ENCODE measurements around the gene CD300A. TPM values are rescaled to one million over a fixed set of nuclear protein-coding genes. Genes with fewer than 3 reads are reported as not detected.

The CD300A gene
- total RNA-seq, 4 donors from 2014 or later = 5.5 to 13.0 (median 8.7) TPM

DNA sequence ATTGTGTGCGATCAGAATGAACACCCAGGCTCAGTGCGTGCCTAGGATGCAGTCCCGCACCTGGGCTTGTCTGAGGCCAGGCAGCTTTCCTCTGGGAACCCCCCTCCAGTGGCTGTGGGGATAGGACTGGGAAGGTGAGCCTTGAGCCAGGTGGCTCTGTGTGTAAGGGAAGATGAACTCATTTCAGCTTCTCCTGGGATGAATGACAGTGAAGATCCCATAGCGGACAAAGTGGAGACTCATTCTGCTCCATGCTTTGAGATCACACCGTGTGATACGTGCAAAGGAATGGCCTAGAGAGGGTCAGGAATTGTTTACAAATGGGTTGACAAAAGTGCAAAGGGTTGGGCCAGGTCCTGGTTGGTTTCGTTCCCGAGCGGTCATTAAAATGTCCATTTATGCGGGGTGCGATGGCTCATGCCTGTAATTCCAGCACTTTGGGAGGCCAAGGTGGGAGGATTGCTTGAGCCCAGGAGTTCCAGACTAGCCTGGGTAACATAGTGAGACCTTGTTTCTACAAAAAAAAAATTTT, 18.7 kb upstream of the CD300A start:
- DNase-seq (ENCODE audit: low spot score in 2 of 2) = no peak
- TF ChIP-seq POLR2A (IDR thresholded peaks at IDR 0.05) = no peak
- TF ChIP-seq, protein P1, sequence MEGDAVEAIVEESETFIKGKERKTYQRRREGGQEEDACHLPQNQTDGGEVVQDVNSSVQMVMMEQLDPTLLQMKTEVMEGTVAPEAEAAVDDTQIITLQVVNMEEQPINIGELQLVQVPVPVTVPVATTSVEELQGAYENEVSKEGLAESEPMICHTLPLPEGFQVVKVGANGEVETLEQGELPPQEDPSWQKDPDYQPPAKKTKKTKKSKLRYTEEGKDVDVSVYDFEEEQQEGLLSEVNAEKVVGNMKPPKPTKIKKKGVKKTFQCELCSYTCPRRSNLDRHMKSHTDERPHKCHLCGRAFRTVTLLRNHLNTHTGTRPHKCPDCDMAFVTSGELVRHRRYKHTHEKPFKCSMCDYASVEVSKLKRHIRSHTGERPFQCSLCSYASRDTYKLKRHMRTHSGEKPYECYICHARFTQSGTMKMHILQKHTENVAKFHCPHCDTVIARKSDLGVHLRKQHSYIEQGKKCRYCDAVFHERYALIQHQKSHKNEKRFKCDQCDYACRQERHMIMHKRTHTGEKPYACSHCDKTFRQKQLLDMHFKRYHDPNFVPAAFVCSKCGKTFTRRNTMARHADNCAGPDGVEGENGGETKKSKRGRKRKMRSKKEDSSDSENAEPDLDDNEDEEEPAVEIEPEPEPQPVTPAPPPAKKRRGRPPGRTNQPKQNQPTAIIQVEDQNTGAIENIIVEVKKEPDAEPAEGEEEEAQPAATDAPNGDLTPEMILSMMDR (IDR thresholded peaks at IDR 0.05) = no peak
- intact Hi-C loops (cut with DNase I; ENCODE audit: low total_unique reads) = no loop called here
- H3K4me3 ChIP-seq (ENCODE audit: low read depth, poor library complexity, severe bottlenecking) = no peak overlapping the region
- 92% methylated on average over 11 of the region's 11 CpGs for WGBS, 2 donors

DNA sequence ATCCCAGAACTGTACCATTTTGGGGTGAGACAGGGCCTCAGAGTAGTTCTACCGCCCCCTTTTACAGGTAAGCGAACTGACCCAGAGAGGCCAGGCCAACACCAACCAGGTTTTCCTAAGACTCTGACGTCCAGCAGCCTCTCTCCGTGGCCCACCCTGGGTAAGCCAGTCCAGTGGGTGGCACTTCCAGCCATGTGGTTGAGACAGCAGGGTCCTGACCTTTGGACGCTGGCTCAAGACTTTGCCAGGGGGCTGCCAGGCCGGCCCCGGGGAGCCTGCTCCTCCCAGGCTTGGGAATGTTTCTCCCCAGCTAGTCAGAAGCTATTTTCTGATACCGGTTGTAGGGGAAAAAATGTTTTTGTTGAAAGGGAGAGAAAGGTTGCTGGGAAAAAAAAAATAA, 17.7 kb upstream of the CD300A start:
- TF ChIP-seq POLR2A (IDR thresholded peaks at IDR 0.05) = no peak
- TF ChIP-seq, protein P1 (IDR thresholded peaks at IDR 0.05) = no peak
- WGBS, 2 donors = 77 to 86% methylated on average over 8 of the region's 8 CpGs
- DNase-seq (ENCODE audit: low spot score in 2 of 2) = no peak
- no peak overlapping the region for H3K4me3 ChIP-seq (ENCODE audit: low read depth, poor library complexity, severe bottlenecking)
- intact Hi-C loops (cut with DNase I; ENCODE audit: low total_unique reads) = no loop called here

DNA sequence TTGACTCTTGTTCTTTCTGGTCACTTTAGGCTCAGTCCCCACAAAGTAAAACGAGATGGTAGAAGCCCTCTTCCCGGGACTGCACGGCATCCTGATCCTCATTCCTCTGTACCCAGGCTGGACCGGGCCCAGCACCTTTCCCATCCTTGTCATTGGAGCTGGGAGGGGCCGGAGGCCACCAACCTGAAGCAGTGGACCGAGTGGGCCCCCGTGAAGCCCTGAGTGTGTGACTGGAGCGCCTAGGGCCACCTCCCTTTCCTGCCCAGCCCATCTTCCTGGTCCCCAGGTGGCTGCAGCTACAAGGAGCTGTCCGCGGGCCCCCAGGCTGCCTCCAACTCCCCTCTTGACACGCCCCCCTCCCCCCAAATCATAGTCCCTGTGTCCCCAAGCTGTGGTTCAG, 17.1 kb upstream of the CD300A start:
- WGBS, 2 donors = 84 to 88% methylated on average over 10 to 11 of the region's 11 CpGs
- TF ChIP-seq POLR2A (IDR thresholded peaks at IDR 0.05) = no peak
- TF ChIP-seq, protein P1 (IDR thresholded peaks at IDR 0.05) = no peak
- H3K4me3 ChIP-seq (ENCODE audit: low read depth, poor library complexity, severe bottlenecking) = no peak overlapping the region
- DNase-seq (ENCODE audit: low spot score in 2 of 2) = no peak
- intact Hi-C loops (cut with DNase I; ENCODE audit: low total_unique reads) = no loop called here

DNA sequence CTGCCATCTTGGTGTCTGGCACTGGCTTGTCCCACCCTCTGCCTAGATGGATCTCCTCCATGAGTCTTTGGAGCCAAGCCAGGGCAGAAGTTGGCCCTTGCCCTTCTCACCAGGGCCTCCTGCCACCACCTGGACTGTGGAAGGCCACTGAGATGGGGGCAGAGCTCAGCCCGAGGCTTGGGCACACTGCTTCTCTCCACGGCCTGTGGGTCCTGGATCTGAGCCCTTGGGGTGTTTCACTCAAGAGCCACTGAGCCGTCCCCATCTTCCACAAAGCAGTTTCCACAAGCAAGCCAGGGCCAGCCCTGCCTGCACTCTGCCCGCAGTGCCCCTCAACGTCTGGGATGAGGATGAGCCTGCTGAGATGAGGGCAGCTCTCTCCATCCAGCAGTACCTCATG, 16.7 kb upstream of the CD300A start:
- DNase-seq (ENCODE audit: low spot score in 2 of 2) = no peak
- no peak overlapping the region for H3K4me3 ChIP-seq (ENCODE audit: low read depth, poor library complexity, severe bottlenecking)
- intact Hi-C loops (cut with DNase I; ENCODE audit: low total_unique reads) = no loop called here
- 83 to 90% methylated on average over 5 of the region's 5 CpGs for WGBS, 2 donors
- TF ChIP-seq POLR2A (IDR thresholded peaks at IDR 0.05) = no peak
- TF ChIP-seq, protein P1 (IDR thresholded peaks at IDR 0.05) = no peak

DNA sequence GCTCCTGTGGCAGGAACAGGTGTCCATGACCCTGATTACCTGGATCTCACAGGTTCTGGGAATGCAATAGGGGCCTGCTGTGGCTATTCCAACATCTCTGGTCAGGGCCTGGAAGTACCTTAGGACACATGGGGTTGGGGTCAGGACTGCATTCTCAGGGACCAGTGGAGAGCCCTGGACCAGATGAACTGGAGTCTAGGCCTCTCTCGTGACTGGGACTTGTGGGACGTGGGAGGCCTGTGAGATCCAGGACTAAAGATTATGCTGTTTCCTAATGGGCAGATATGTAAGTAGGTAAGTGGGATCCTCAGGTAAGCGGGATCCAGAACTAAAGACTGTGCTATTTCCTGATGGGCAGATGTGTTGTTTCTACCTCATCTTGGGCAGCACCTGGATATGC, 16.2 kb upstream of the CD300A start:
- WGBS, 2 donors = 98% methylated on average over 3 of the region's 3 CpGs
- intact Hi-C loops (cut with DNase I; ENCODE audit: low total_unique reads) = no loop called here
- no peak for TF ChIP-seq POLR2A (IDR thresholded peaks at IDR 0.05)
- no peak for DNase-seq (ENCODE audit: low spot score in 2 of 2)
- H3K4me3 ChIP-seq (ENCODE audit: low read depth, poor library complexity, severe bottlenecking) = no peak overlapping the region

DNA sequence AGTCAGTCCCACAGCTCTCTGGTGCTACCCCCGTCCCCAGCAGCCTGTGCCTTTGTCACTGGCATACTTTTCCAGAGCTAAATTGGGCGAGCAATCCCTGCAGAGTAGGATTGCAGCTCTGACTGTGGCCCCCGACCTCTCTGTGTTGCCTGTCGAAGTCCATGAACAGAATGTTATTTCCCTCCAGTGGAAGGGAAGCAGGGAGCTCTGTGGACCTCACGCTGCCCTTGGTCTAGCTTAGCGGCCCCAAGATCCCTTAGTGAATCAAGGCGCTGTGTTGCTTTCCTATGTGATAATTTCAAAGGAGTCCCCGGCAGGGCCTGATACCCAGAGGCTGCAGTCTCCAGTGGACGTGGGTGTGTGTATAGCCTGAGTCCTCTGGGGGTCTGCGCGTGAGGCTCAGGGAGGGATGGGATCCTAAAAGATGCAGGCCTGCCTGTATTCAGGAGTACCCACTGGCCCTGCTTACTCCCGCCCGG, 15.5 kb upstream of the CD300A start:
- intact Hi-C loops (cut with DNase I; ENCODE audit: low total_unique reads) = no loop called here
- no peak for DNase-seq (ENCODE audit: low spot score in 2 of 2)
- no peak overlapping the region for H3K4me3 ChIP-seq (ENCODE audit: low read depth, poor library complexity, severe bottlenecking)
- WGBS, 2 donors = 92 to 95% methylated on average over 12 to 13 of the region's 13 CpGs
- TF ChIP-seq, protein P1 (IDR thresholded peaks at IDR 0.05) = no peak
- TF ChIP-seq POLR2A (IDR thresholded peaks at IDR 0.05) = no peak
